ENCODE data around the gene RBFOX2.

- TF ChIP-seq CTCF (IDR thresholded peaks at IDR 0.05; ENCODE audit: low read depth, low read length), result no peak
- TF ChIP-seq EZH2phosphoT487 (IDR thresholded peaks at IDR 0.05; ENCODE audit: low read depth), result no peak
Observed at GRCh38 chr22:35911877-35912276, 116.7 kb downstream of the RBFOX2 start.

Measured in OCI-LY3 (cell line).